GM10847 (cell line): ENCODE measurements around the gene RAPGEF2.

Source experiments
- POLR2A ChIP-seq: IDR thresholded peaks from 2 replicates; pipeline ENCODE4 v1.6.1; 2011; ENCODE audit not compliant: insufficient read length; ENCODE audit errors: extremely low read depth

Gene RAPGEF2

GRCh38 chr4:159264057-159264456 lies 161.2 kb downstream of the RAPGEF2 start:
- TF ChIP-seq POLR2A = no peak

DNA sequence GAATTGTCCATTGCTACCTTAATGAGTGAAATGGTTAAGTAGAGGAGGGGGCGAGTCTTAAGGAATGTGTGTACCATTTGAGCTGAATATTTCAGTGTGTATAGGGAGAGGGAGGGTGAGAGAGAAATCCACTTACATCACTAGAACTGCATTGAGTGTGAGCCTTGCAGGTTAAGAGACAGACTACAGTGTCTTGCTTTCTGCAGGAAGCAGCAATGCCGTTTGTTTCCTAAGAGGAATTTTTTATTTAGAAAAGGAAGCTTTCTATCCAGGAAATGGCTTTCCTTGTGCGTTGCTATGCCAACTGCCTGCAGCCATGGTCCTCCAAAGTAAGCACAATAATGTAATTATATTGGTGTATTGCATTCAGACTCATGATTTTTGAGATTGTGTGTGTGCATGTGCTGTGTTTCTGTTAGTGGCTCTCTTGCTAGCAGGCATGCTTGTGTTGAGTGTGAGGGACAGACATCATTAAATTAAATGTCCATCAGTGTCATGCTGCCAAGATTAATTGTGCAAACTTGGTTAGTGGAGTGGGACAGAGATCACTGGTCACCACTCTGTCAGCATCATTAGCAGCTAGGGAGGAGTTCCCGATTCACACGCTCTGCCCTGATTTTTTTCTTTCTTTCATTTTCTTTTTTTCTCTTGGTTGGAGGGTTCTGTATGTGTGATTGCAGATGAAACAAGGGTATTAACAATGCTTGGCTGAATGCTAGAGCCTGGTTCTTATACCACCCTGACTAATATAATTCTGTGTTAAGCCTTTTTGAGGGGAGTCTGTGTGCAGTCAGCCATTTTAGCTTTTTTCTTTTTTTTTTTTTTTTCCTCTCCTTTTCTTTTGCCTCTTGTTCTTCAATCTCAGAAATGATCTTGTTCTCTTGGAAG lies 164.3 kb downstream of the RAPGEF2 start:
- TF ChIP-seq POLR2A = no peak

- TF ChIP-seq POLR2A = no peak
Measured at GRCh38 chr4:159267869-159268285, 165.0 kb downstream of the RAPGEF2 start.

GRCh38 chr4:159268607-159269006 lies 165.7 kb downstream of the RAPGEF2 start:
- no peak for TF ChIP-seq POLR2A

DNA sequence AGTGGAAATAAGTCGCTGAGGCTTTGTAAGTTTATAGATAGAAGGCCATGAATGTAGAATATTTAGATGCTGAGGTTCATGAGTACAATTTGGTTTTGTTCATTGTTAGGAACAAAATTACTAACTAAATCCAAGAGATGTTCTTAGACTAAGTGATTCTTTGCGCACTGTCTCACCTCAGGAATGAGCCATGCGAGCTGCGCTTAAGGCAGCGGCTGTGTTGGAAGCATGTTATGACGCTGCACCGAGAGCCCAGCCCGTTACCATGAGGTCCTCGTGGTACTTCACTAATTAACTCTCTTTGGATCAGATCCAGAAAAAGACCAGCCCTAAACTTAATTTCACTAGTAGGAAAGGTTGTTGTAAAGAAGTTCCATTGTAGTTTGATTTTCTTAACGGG lies 166.2 kb downstream of the RAPGEF2 start:
- TF ChIP-seq POLR2A = no peak

GRCh38 chr4:159269956-159270355 lies 167.1 kb downstream of the RAPGEF2 start:
- TF ChIP-seq POLR2A = no peak

DNA sequence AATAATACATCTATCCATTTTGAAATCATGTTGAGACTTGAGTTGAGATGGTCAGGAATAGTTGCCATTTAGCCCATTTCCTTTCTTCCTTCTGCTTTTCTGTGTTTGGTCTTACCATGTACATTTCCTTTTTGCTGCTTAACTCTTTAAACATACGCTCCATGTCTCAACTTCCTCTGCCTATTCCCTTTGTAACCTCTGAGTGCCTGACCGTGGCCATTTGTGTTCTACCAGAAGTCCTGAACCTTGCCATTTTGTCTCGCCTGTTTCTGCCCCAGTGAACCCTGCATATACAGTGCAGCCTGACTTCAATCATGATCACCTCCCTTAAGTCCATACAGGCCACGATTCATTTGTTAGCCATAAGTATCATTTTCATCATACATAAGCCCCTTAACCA lies 169.0 kb downstream of the RAPGEF2 start:
- no peak for TF ChIP-seq POLR2A

- no peak for TF ChIP-seq POLR2A
Measured at GRCh38 chr4:159272273-159273140, 169.6 kb downstream of the RAPGEF2 start.

- TF ChIP-seq POLR2A = no peak
Measured at GRCh38 chr4:159273141-159273438, 170.2 kb downstream of the RAPGEF2 start.

DNA sequence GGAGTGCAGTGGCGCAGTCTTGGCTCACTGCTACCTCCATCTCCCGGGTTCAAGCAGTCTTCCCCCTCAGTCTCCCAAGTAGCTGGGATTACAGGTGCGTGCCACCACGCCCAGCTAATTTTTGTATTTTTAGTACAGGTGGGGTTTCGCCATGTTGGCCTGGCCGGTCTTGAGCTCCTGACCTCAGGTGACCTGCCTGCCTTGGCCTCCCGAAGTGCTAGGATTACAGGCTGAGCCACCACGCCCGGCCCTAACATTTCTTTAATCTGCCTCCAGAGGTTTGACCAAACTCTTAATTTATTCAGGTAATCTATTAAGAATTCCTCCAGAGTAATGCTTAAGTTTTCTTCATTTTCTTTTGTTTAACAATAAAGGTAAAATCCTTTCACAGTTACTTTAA lies 171.0 kb downstream of the RAPGEF2 start:
- TF ChIP-seq POLR2A = no peak

GRCh38 chr4:159278399-159278798 lies 175.5 kb downstream of the RAPGEF2 start:
- no peak for TF ChIP-seq POLR2A

GRCh38 chr4:159279084-159279483 lies 176.2 kb downstream of the RAPGEF2 start:
- TF ChIP-seq POLR2A = no peak

- TF ChIP-seq POLR2A = no peak
Measured at GRCh38 chr4:159280442-159281172, 177.7 kb downstream of the RAPGEF2 start.

DNA sequence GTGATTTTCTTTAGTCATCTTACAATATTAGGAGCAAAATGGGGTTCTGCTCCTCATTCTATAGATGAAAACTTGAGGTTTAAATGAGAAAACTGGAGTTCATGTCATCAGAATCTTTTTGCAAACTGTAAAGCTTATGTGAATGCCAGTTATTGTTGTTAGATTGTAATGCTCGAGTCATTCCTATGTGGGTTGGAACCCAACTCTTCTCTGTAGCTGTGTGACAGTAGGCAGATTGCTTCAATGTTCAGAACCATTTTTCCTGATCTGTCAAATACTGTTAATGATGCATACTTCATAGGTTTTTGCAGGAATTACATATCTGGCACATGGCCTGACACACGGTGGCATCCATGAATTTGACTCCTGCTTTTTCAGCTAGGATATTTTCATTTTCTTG lies 178.9 kb downstream of the RAPGEF2 start:
- no peak for TF ChIP-seq POLR2A

GRCh38 chr4:159282329-159282728 lies 179.4 kb downstream of the RAPGEF2 start:
- TF ChIP-seq POLR2A = no peak
